Activated CD4-positive, alpha-beta memory T cell treated with anti-CD3 and anti-CD28 coated beads, Interleukin-2, amount 10 ng/mL, durations not matched to agents 7 days and 5 days (primary cell): ENCODE results near the gene KLHL36. TPM values are rescaled to one million over a fixed set of nuclear protein-coding genes. Genes with fewer than 3 reads are reported as not detected.
A peak's percentile ranks its signal among the peaks of the same experiment; 100 is the strongest.

Source experiments
- CTCF ChIA-PET: fragments of 350-600 bp; sonication (Branson Sonifier 250); formaldehyde crosslinking; loops from one replicate; lab custom pipeline; 2021; ENCODE audit warnings: antibody characterized with exemption, inconsistent platforms; lab: Charles Lee
- POLR2A ChIA-PET: fragments of 350-600 bp; sonication (Branson Sonifier 250); formaldehyde crosslinking; loops from one replicate; lab custom pipeline; 2021; ENCODE audit warnings: antibody characterized with exemption; lab: Charles Lee
- DNase-seq: peaks from one replicate; pipeline ENCODE4 v3.0.0-alpha.2; 2020
- H3K27ac Mint-ChIP-seq: one replicate; pipeline ENCODE4 v1.8.0; 2021; ENCODE audit warnings: mild to moderate bottlenecking, mixed read lengths
- H3K27me3 Mint-ChIP-seq: one replicate; pipeline ENCODE4 v1.8.0; 2021; ENCODE audit warnings: mixed read lengths
- H3K36me3 Mint-ChIP-seq: one replicate; pipeline ENCODE4 v1.8.0; 2021; ENCODE audit warnings: low read depth, mixed read lengths
- H3K4me1 Mint-ChIP-seq: one replicate; pipeline ENCODE4 v1.8.0; 2021; ENCODE audit warnings: mixed read lengths
- H3K4me3 Mint-ChIP-seq: one replicate; pipeline ENCODE4 v1.8.0; 2021; ENCODE audit warnings: mild to moderate bottlenecking, mixed read lengths
- H3K9me3 Mint-ChIP-seq: one replicate; pipeline ENCODE4 v1.8.0; 2021; ENCODE audit warnings: mixed read lengths
- total RNA-seq, 2 experiments: library from RNA; stranded (reverse); gene quantifications; one replicate each; pipeline ENCODE4 v1.2.3, GENCODE V29; 2021

Gene KLHL36
- total RNA-seq, 2 experiments from 2014 or later, result 45.7 to 49.0 TPM

DNA sequence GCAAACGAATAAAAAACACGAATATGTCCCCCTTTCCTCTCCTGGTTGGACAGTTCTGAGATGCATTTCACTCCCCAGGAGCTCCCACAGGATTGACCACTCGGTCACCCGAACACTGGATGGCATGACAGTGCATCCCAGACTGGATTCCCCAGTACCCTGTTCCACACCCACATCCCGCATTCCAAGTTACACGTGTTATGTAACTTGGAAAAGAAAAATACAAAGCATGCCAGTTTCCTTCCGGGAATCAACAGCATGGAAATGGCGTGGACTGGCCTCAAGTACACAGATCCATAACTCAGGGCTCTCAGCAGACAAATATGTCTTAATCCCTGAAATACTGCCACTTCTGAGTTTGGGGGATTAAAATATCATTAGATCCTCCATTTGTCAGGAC, 12.6 kb upstream of the KLHL36 start:
- Mint-ChIP-seq H3K36me3 (peaks cover 2% of the 10 kb centered on the region), H3K4me1 (peaks cover 35% of the 10 kb centered on the region), H3K4me3 (no peak overlapping the region), H3K27ac (no peak overlapping the region), H3K9me3 (no peaks in the 10 kb centered on the region), H3K27me3 (peaks cover 42% of the 10 kb centered on the region)
- POLR2A ChIA-PET, result no interaction called here
- DNase-seq, result no peak
- CTCF ChIA-PET, result interaction anchor here (1.2 kb wide), 1 partner anchor 116 kb away, joined by 3 read pairs; no protein-coding TSS in a partner anchor

DNA sequence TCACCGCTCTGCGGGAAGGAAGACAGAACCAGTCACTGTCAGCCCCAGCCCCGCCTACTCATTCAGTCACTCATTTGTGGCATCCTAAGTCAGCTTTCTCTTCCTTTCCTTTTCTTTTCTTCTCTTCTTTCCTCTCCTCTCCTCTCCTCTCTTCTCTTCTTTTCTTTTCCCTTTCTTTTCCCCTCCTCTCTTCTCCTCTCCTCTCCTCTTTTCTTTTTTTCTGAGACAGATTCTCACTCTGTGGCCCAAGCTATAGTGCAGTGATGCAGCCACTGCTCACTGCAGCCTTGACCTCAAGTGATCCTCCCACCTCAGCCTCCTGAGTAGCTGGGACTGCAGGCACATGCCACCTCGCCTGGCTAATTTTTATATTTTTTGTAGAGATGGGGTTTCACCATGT, 10.6 kb upstream of the KLHL36 start:
- DNase-seq, result no peak
- H3K4me3 Mint-ChIP-seq, result no peak overlapping the region
- peaks cover 2% of the 10 kb centered on the region for H3K36me3 Mint-ChIP-seq
- no peaks in the 10 kb centered on the region for H3K9me3 Mint-ChIP-seq
- POLR2A ChIA-PET, result interaction anchor here (1.4 kb wide), 1 partner anchor 11 kb away, joined by 6 read pairs; the partner anchor contains the start of gene KLHL36
- no peak overlapping the region for H3K27ac Mint-ChIP-seq
- H3K4me1 Mint-ChIP-seq, result peaks cover 31% of the 10 kb centered on the region
- H3K27me3 Mint-ChIP-seq, result peaks cover 32% of the 10 kb centered on the region
- CTCF ChIA-PET, result interaction anchor here (1.2 to 1.4 kb wide), 2 partner anchors 15 to 101 kb away, joined by 3 to 4 read pairs; no protein-coding TSS in a partner anchor

DNA sequence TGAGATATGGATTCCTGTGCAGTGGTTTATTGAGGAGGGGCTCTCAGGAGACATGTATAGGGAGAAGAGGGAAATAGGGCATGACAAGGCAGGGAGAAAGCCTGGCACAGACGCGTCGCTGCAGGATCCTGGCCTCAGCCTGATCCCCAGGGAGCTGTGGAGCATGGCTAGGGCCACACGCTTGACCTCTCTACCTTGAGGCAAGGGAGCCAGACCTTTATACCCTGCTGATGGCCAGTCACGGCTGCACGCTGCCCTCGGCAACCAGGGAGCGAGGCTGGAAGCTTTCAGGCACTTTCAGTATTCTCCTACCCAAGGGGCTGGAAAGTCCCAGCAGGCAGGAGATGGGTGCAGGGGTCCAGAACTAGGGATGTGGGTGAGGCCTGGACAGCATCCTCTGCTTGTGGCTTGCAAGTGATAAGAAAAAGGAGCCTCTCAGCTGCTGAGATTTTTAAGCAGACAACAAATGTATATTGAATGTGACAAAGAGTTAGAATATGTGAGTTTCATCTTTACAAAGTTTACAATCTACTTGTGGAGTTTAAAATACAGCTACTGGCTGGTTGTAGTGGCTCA, 10.0 kb upstream of the KLHL36 start:
- peaks cover 2% of the 10 kb centered on the region for H3K36me3 Mint-ChIP-seq
- CTCF ChIA-PET, result interaction anchor here (0.7 to 1.2 kb wide), 2 partner anchors 14 to 16 kb away, joined by 3 to 4 read pairs; no protein-coding TSS in a partner anchor
- H3K9me3 Mint-ChIP-seq, result no peaks in the 10 kb centered on the region
- peaks cover 32% of the 10 kb centered on the region for H3K27me3 Mint-ChIP-seq
- no peak overlapping the region for H3K27ac Mint-ChIP-seq
- POLR2A ChIA-PET, result no interaction called here
- H3K4me1 Mint-ChIP-seq, result peaks cover 31% of the 10 kb centered on the region
- DNase-seq, result no peak
- H3K4me3 Mint-ChIP-seq, result no peak overlapping the region

DNA sequence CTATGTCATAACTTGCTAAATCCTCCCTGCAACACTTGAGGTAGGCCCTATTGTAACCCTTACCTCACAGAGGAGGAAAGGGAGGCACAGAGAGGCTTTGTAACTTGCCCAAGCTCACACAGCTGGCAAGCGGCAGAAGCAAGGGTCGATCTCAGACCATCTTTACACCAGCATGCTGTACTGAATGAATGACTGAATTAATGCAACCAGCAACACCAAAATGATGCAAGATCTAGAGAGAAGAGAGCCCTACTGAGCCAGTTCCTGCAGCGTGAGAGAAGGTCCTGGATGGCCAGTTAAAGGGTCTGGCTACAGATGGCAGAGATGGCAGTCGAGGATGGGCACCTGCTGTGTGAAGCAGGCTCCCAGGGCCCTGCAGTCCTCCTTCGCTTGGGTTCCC, 8.2 kb upstream of the KLHL36 start:
- Mint-ChIP-seq H3K36me3 (peaks cover 2% of the 10 kb centered on the region), H3K4me1 (peaks cover 31% of the 10 kb centered on the region), H3K27ac (peak overlapping the region; percentile 11), H3K27me3 (peaks cover 23% of the 10 kb centered on the region), H3K9me3 (no peaks in the 10 kb centered on the region), H3K4me3 (no peak overlapping the region)
- DNase-seq, result no peak
- POLR2A ChIA-PET, result no interaction called here
- CTCF ChIA-PET, result no interaction called here

DNA sequence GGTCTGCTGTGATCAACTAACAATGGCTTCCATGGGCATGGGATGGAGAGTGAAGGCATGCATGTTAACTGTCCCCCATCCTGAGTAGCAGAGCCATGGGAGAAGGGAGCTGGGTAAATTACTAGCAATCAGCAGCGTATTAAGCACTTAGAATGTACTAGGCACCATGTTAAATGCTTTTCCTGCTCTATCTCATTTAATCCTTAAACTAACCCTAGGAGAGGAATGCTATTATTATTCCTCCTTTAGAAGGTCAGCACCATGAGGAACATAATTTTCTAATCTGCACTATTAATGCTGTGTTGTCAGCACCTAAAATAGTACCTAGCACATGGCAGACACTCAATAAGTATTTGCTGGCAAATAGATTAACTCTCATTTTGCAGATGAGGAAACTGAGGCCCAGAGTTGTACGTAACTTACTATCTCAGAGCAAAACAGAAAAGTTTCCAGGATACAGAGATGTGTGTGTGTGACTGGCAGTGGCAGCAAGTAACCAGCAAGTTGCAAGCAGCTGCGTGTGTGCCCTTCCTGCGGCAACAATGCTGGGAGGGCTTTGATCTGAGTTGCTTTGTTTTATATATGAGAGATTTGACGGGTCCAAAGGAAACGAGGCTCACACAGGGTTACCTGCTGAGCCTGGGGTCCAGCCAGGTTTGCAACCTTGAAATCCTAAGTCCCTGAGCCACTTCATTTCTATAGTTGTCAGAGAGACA, 6.5 kb upstream of the KLHL36 start:
- no peak overlapping the region for H3K27ac Mint-ChIP-seq
- H3K4me1 Mint-ChIP-seq, result peaks cover 31% of the 10 kb centered on the region
- H3K4me3 Mint-ChIP-seq, result no peak overlapping the region

DNA sequence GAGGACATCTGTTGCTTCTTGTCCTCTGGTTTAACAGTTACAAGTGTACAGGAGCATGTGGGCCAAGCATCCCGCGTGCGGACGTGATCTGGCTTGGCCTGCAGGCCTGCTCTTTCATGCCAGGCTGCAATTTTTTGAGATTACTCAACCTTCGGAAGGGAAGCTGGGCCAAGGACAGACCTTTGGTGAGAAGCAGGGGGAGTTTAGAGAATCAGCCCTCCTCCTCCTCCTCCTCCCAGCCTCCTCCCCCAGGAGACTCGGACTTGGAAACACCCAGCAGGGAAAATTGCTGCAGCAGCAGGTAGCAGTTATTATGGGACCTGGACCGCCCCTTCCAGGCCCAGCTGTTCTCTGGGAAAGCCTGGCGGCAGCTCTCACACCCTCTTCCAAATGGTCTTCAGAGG, 5.1 kb upstream of the KLHL36 start:
- no peaks in the 10 kb centered on the region for H3K9me3 Mint-ChIP-seq
- H3K27me3 Mint-ChIP-seq, result peaks cover 24% of the 10 kb centered on the region
- no peak overlapping the region for H3K4me3 Mint-ChIP-seq
- POLR2A ChIA-PET, result no interaction called here
- H3K27ac Mint-ChIP-seq, result no peak overlapping the region
- CTCF ChIA-PET, result no interaction called here
- peaks cover 5% of the 10 kb centered on the region for H3K36me3 Mint-ChIP-seq
- no peak for DNase-seq
- H3K4me1 Mint-ChIP-seq, result peaks cover 31% of the 10 kb centered on the region

More for the DNA sequence above, 6.5 kb upstream of the KLHL36 start:
- Mint-ChIP-seq H3K9me3 (no peaks in the 10 kb centered on the region), H3K36me3 (peaks cover 2% of the 10 kb centered on the region), H3K27me3 (peaks cover 26% of the 10 kb centered on the region)
- no peak for DNase-seq
- POLR2A ChIA-PET, result interaction anchor here (0.8 to 1.0 kb wide), 4 partner anchors 8 to 59 kb away, joined by 3 read pairs; no protein-coding TSS in a partner anchor
- CTCF ChIA-PET, result interaction anchor here (1.1 to 1.9 kb wide), 3 partner anchors 11 to 97 kb away, joined by 3 to 8 read pairs (median 4); no protein-coding TSS in a partner anchor

DNA sequence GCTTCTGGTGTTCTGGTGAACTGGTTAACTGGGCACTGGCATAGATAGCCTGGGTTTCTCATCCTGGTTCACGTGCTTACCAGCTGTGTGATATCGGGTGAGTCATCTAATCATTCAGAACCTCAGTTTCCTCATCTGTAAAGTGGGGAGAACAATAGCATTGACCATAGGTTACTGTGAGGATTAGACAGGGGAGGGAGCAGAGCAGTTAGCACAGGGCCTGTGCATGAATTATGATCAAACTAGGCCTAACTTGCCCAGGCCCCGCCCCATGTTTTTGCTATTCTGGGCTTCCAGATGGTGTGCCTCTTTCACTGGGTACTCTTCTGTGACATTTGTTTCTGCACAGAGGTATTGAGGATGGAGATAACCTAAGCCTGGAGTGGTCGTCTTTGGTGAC, 4.6 kb upstream of the KLHL36 start:
- H3K36me3 Mint-ChIP-seq, result peaks cover 5% of the 10 kb centered on the region
- H3K9me3 Mint-ChIP-seq, result no peaks in the 10 kb centered on the region
- no peak overlapping the region for H3K27ac Mint-ChIP-seq
- H3K27me3 Mint-ChIP-seq, result peaks cover 24% of the 10 kb centered on the region
- no peak overlapping the region for H3K4me3 Mint-ChIP-seq
- ChIA-PET CTCF (interaction anchor here (1.4 kb wide), 1 partner anchor 11 kb away, joined by 8 read pairs; no protein-coding TSS in a partner anchor), POLR2A (no interaction called here)
- H3K4me1 Mint-ChIP-seq, result peaks cover 26% of the 10 kb centered on the region
- DNase-seq, result no peak

DNA sequence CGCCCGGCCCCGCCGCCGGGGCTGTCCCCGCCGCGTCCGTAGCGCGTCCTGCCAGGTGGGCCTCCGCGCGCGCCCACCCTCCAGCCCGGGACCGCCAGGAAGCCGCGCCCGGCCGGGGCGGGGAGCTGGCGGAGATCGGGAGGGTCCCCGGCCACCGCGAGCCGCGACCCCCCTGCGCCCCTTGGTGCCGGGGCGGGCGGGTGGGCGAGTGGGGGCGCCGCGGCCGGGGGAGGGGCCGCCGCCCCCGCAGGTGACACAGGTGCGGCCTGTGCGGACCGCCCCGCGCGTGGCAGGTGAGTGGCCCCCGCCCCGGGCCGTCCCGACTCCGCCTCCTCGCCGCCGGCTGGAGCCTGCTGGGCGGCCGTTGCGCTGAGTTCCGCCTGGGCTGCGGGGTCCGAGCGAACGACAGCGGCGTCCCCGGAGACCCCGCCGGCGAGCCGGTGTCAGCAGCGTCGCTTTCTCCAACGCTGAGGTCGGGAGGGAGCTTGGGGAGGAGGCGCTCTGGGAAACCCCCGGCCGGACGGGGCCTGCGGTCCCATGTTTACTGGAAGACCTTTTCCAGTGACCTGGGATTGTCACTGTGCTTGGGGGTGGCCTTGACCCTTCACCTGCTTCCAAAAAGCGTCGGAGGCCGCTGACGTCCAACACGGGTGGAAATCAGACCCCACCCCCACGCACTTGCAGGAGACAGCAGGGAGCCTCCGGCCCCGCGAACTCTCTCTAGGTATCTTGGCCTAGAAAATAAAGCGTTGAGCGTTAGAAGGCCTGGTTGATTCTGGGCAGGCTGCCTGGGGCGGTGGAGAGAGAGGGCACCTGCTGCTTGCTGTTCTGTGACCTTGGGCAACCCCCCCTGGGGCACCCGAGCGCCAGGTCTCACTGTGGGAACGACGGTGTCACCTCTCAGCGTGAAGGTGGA, 542 bp downstream of the KLHL36 start:
- POLR2A ChIA-PET, result interaction anchor here (0.6 to 2.3 kb wide), 14 partner anchors 12 to 532 kb away, joined by 3 to 8 read pairs (median 3); no protein-coding TSS in a partner anchor

DNA sequence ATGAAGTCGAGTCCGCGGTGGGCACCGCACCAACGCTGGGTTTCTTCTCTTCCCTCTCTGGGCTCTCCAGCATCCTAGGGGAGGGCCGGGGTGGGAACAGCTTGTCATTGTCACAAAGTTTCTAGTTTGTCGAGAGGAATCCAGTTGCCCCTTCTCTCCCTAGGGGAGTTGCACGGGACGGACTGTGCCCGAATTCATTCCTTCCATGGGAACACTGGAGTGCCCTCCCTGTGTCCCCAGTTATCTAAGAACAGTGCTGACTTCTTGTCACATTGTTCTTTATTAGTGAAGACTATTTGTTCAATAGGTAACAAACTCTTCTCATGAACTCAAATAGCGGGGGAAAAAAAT, 1.2 kb downstream of the KLHL36 start:
- no peaks in the 10 kb centered on the region for H3K9me3 Mint-ChIP-seq

More for the DNA sequence above, 542 bp downstream of the KLHL36 start:
- Mint-ChIP-seq H3K4me3 (peak overlapping the region; percentile 77), H3K36me3 (peaks cover 35% of the 10 kb centered on the region), H3K27me3 (peaks cover 18% of the 10 kb centered on the region), H3K4me1 (peaks cover 45% of the 10 kb centered on the region), H3K27ac (peak overlapping the region; percentile 53), H3K9me3 (no peaks in the 10 kb centered on the region)
- peak; percentile 53 for DNase-seq
- CTCF ChIA-PET, result interaction anchor here (0.7 to 1.2 kb wide), 5 partner anchors 23 to 143 kb away, joined by 3 to 4 read pairs (median 3); no protein-coding TSS in a partner anchor

DNA sequence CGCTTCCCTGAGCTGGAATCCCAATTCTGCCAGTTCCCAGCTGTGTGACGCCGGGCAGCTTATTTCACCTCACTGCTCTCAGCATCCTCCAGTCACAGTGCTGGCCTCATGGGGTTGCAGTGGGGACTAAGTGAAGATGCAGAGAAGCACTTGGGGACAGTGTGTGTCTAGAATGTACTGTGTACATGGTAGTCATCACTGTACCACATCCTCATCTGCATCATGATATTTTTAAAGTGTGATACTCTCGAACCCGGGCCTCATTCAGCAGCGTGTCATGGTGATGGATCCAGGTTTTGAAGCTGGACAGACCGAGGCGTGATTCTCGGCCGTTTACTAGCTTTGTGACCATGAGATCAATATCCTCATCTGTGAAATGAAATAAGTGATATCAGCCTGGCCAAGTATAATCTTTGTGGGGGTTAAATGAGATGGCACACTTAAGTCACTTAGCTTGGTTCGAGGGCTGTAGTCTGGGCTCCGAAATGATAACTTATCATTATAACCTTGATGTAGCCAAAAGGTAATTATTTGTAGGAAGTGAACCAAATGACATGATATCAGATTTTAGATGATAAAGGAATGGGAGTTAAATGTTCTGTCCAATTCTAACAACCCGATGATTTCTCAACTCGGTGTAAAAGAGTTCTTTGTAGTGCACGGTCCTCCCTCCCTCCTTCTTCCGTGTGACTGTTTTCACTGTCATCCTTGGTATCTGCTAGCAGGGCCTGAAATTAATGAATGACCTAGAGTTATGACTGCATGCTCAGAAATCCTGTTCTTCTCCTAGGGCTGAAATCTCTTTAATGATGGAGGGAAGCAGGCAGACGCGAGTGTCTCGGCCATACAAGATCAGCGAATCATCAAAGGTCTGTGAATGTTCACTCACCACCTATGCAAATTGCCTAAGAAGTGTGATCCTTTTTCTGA, 2.0 kb downstream of the KLHL36 start:
- H3K27me3 Mint-ChIP-seq, result peaks cover 13% of the 10 kb centered on the region
- H3K36me3 Mint-ChIP-seq, result peaks cover 45% of the 10 kb centered on the region
- H3K27ac Mint-ChIP-seq, result no peak overlapping the region
- ChIA-PET CTCF (interaction anchor here (0.7 to 1.2 kb wide), 2 partner anchors 76 to 90 kb away, joined by 3 read pairs; no protein-coding TSS in a partner anchor), POLR2A (interaction anchor here (1.4 to 2.3 kb wide), 3 partner anchors 9 to 135 kb away, joined by 3 to 6 read pairs (median 3); no protein-coding TSS in a partner anchor)
- peaks cover 54% of the 10 kb centered on the region for H3K4me1 Mint-ChIP-seq
- no peak for DNase-seq
- H3K4me3 Mint-ChIP-seq, result peak overlapping the region; percentile 65
- no peaks in the 10 kb centered on the region for H3K9me3 Mint-ChIP-seq

More for the DNA sequence above, 1.2 kb downstream of the KLHL36 start:
- peaks cover 40% of the 10 kb centered on the region for H3K36me3 Mint-ChIP-seq
- POLR2A ChIA-PET, result interaction anchor here (0.7 to 2.3 kb wide), 12 partner anchors 8 to 532 kb away, joined by 3 to 8 read pairs (median 3); no protein-coding TSS in a partner anchor
- peaks cover 49% of the 10 kb centered on the region for H3K4me1 Mint-ChIP-seq
- peak overlapping the region; percentile 53 for H3K27ac Mint-ChIP-seq
- no peak for DNase-seq
- CTCF ChIA-PET, result interaction anchor here (0.7 to 0.9 kb wide), 2 partner anchors 22 to 76 kb away, joined by 3 to 4 read pairs; no protein-coding TSS in a partner anchor
- H3K4me3 Mint-ChIP-seq, result peak overlapping the region; percentile 77
- peaks cover 16% of the 10 kb centered on the region for H3K27me3 Mint-ChIP-seq

DNA sequence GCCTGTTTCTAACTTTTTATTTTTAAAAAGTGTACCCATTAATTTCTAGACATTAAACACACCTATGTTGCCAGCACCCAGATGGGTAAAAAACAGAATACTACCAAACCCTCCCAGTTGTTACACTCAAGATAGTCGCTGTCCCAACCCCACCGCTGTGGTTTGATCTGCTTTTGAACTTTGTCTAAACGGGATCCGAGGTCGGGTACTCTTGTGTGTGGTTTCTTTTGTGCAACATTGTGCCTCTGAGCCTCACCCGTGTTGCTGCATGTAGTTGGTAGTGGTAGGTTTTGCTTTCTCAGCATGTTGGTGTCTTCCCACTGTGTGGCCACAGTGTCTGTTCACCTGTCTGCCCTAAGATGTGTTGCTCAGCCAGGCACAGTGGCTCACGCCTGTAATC, 4.3 kb downstream of the KLHL36 start:
- Mint-ChIP-seq H3K9me3 (no peaks in the 10 kb centered on the region), H3K27ac (peak overlapping the region; percentile 45), H3K4me3 (no peak overlapping the region), H3K4me1 (peaks cover 68% of the 10 kb centered on the region), H3K36me3 (peaks cover 59% of the 10 kb centered on the region), H3K27me3 (peaks cover 2% of the 10 kb centered on the region)
- POLR2A ChIA-PET, result no interaction called here
- CTCF ChIA-PET, result interaction anchor here (0.9 to 2.5 kb wide), 3 partner anchors 11 to 74 kb away, joined by 3 to 8 read pairs (median 8); no protein-coding TSS in a partner anchor
- peak; percentile 45 for DNase-seq
